Measurements from ENCODE around the gene LAMC1.

DNA sequence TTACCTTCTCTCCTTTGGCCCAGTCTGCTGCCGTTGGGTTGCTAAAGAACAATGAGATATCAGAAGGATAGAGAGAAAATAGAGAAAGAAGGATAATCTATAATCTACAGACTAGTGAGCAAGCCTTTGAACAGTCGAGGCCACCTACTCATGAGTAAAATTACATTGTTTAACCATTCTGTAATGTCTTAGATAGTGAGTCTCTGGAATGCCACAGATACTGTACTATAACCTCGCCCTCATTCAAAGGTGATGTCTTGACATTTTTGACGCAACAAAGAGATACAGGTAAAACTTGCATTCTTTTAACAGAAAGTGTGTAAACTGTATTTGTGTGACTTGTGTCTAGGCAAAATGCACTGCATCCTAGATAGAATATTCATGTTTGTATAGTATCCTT, 77.9 kb downstream of the LAMC1 start:
- TF ChIP-seq POLR2A (IDR thresholded peaks at IDR 0.05), result no peak
- no peak for TF ChIP-seq CTCF (IDR thresholded peaks at IDR 0.05)

All from body of pancreas (tissue), 4 donors.